ENCODE data around the gene TDRD9. TPM values are rescaled to one million over a fixed set of nuclear protein-coding genes. Genes with fewer than 3 reads are reported as not detected.

The TDRD9 gene
- total RNA-seq, 2 experiments from 2014 or later: 0.16 to 0.54 TPM

DNA sequence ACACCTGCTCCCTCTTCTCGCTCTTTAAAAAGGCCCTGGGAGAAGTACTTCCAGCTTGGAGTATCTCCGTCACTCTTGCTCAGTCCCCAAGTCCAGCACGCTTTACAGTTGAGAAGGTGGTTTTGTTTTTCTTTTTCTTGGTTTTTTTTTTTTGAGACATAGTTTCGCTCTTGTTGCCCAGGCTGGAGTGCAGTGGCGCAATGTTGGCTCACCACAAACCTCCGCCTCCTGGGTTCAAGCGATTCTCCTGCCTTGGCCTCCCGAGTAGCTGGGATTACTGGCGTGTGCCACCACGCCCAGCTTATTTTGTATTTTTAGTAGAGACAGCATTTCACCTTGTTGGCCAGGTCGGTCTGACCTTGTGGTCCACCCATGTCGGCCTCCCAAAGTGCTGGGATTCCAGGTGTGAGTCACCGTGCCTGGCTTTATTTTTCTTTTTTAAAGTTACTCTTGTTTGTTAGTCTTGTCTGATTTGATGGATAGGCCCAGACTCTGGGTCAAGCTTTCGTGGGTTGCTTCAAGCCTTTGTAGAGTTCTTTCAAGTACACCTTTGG lies 1.9 kb downstream of the TDRD9 start:
- DNase-seq: no peak
- no peak overlapping the region for H3K4me3 Mint-ChIP-seq
- H3K27ac Mint-ChIP-seq: no peak overlapping the region
- peaks cover 6% of the 10 kb centered on the region for H3K4me1 Mint-ChIP-seq
- H3K36me3 Mint-ChIP-seq: no peaks in the 10 kb centered on the region
- H3K9me3 Mint-ChIP-seq: no peaks in the 10 kb centered on the region
- H3K27me3 Mint-ChIP-seq: no peaks in the 10 kb centered on the region

DNA sequence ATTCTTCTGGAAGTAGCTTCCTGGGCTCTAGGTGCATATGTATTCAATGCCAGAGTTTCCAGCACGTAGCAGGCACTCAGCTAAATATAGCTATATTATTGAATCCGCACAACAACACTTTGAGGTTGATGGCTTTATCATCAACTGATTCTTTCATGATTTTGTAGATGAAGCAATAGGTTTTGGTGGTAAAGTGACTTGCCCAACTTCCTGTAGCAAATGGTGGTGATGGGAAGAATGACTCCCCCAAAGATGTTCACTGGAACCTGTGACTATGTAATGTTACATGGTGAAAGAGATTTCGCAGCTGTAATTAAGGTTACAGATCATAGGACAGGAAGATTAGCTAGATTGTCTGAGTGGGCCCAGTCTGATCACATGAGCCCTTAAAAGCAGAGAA lies 3.2 kb downstream of the TDRD9 start:
- no peak for DNase-seq
- H3K4me1 Mint-ChIP-seq: peaks cover 6% of the 10 kb centered on the region
- peak overlapping the region; percentile 6 for H3K27ac Mint-ChIP-seq
- H3K9me3 Mint-ChIP-seq: no peaks in the 10 kb centered on the region
- H3K4me3 Mint-ChIP-seq: no peak overlapping the region
- H3K36me3 Mint-ChIP-seq: no peaks in the 10 kb centered on the region
- H3K27me3 Mint-ChIP-seq: no peaks in the 10 kb centered on the region

DNA sequence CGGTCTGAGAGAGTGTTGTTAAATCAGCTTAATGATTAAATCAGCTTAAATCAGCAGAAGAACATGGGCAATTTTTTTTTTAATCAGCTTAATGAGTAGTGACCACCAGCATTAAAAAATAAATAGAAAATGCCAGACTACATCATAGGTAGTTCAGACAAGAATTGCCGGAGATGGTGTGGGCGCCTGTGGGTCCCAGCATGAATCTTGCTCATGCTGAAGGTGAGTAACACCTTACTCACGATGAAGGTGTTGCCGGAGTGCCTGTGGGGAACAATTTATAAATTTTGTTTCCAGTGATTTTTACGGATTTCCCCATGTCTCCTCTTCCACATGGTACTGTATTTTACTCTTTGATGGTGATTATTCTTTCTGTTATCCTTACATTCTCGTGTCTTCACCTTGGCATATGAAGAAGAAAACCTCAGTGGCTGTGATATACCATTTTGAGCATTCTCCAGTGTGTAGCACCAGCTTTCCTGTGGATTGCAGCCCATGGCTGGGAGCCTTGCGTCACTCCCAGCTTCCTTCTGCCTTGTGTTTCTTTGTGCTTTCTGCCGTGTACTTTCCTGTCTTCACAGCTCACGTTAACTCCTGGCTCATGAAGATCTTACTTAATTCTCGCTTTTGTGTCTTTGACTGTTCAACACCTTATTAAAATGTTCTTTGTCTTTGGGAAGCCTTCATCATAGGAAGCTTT lies 4.7 kb downstream of the TDRD9 start:
- H3K9me3 Mint-ChIP-seq: no peaks in the 10 kb centered on the region
- H3K36me3 Mint-ChIP-seq: no peaks in the 10 kb centered on the region
- H3K4me3 Mint-ChIP-seq: no peak overlapping the region
- no peak overlapping the region for H3K27ac Mint-ChIP-seq
- DNase-seq: no peak
- peaks cover 6% of the 10 kb centered on the region for H3K4me1 Mint-ChIP-seq
- no peaks in the 10 kb centered on the region for H3K27me3 Mint-ChIP-seq

DNA sequence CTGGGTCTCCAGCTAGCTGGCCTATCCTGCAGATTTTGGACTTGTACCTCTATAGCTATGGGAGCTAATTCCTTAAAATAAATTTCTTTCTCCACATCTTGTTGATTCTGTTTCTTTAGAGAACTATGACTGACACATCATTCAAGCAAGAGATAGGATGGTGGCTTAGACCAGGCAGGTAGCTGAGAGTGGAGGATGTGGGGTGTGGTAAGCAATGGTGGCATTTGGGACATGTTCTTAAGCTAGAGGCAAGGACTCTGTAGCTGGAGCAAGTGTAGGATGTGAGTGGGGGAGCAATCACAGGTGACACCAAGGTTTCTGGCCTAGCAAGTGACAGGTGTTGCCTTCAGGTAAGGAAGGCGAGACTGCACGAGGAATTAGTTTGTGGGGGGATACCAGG lies 6.8 kb downstream of the TDRD9 start:
- no peak overlapping the region for H3K27ac Mint-ChIP-seq
- peaks cover 6% of the 10 kb centered on the region for H3K4me1 Mint-ChIP-seq
- no peaks in the 10 kb centered on the region for H3K36me3 Mint-ChIP-seq
- H3K27me3 Mint-ChIP-seq: peaks cover 4% of the 10 kb centered on the region
- no peak overlapping the region for H3K4me3 Mint-ChIP-seq
- no peak for DNase-seq
- H3K9me3 Mint-ChIP-seq: no peaks in the 10 kb centered on the region

DNA sequence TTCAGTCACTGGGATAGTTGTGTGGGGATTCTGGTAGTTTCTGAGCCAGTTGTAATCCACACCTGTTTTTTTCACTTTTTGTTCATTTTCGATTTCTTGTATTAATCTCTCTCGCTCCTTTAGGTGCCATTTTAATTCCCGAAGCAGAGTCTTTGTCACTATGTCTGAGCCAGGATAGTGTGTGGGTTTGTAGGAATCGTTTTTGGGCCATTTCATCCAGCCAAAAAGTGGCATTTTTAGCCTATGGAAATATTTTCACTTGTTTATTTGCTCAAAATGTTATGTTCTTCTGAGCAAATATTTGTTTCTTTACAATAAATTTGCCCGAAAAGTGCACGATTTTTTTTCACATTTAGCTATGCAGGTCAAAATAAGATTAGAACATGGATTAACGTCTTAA lies 13.2 kb downstream of the TDRD9 start:
- no peak for DNase-seq
- H3K36me3 Mint-ChIP-seq: no peaks in the 10 kb centered on the region
- H3K4me1 Mint-ChIP-seq: no peaks in the 10 kb centered on the region
- no peak overlapping the region for H3K4me3 Mint-ChIP-seq
- no peak overlapping the region for H3K27ac Mint-ChIP-seq
- H3K9me3 Mint-ChIP-seq: no peaks in the 10 kb centered on the region
- peaks cover 32% of the 10 kb centered on the region for H3K27me3 Mint-ChIP-seq

DNA sequence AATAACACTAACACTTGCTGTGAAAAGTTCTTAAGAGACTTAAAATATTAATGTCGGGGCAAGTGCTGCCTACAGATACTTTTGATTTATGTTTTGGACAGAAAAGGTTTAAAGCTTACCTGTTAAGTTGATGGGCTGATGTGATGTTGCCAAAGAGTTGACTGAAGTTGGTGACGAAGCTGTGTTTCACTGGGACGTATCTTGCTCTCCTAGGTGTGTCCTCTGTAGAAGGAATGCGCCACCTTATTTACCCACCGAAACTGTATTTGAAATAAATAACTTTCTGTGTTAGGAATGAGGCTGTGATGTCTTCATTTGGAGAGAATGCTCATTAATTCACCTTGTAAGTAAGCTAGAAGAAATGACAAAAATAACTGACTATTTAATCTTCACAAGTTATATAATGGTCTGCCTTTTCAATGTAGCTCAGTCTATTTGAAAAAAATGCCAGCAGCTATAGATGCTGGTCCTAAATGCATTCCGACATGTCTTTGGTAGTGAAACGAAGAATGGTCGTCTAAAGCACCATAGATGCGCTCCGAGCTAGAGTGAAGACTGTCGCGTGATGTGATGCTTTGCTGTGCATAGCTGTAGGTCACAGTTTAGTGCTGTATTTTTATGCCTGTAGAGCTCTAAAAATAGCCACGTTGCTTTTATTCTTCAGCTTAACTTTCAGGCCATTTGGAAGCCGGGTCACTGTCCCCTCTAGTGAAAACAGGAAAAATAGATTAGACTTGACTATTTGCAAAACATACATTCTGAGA lies 13.9 kb downstream of the TDRD9 start, which contains the start of gene RD3L:
Gene RD3L (minus strand): TSS at position 557 of the 764 bp plus-strand sequence. CDS start 834 bp downstream, outside the sequence.
- H3K27ac Mint-ChIP-seq: no peak within 1 kb of the TSS
- no peak within 1 kb of the TSS for H3K4me3 Mint-ChIP-seq

DNA sequence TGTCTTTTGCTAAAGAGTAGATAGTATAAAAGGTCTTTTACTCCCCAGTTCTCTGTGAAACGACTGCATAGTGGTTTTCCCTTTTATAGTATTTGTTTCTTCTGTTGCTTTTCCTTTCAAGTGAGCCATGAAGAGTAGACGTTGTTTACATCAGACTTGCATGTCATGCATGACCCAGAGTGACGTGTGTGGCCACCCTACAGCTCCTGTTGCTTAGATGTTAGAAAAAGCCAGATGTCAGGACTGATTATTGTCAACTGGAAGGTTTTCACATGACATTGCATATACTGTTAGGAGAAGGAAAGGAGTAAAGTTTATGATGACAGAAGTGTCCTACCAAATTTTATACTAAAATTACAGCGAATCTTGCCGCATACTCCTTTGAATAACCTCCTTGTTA lies 15.4 kb downstream of the TDRD9 start:
- no peak overlapping the region for H3K4me3 Mint-ChIP-seq
- no peaks in the 10 kb centered on the region for H3K9me3 Mint-ChIP-seq
- no peak overlapping the region for H3K27ac Mint-ChIP-seq
- DNase-seq: no peak
- no peaks in the 10 kb centered on the region for H3K4me1 Mint-ChIP-seq
- H3K27me3 Mint-ChIP-seq: peaks cover 45% of the 10 kb centered on the region
- no peaks in the 10 kb centered on the region for H3K36me3 Mint-ChIP-seq

More for the DNA sequence above, 13.9 kb downstream of the TDRD9 start, which contains the start of gene RD3L:
- H3K9me3 Mint-ChIP-seq: no peaks in the 10 kb centered on the region
- no peaks in the 10 kb centered on the region for H3K36me3 Mint-ChIP-seq
- H3K27me3 Mint-ChIP-seq: peaks cover 39% of the 10 kb centered on the region
- no peak for DNase-seq
- H3K4me1 Mint-ChIP-seq: no peaks in the 10 kb centered on the region

DNA sequence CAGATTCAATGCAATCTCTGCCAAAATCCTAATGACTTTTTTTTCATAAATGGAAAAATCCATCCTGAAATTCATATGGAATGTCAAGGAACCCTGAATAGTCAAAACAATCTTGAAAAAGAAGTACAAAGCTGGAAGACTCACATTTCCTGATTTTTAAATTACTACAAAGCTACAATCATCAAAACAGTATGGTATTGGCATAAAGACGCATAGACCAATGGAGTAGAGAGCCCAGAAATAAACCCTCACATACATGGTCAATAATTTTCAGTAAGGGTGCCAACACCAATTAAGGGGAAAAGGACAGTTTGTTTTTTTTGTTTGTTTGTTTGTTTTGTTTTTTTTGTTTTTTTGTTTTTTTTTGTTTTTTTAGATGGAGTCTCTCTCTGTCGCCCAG lies 18.7 kb downstream of the TDRD9 start:
- Mint-ChIP-seq H3K27ac (no peak overlapping the region), H3K4me3 (no peak overlapping the region), H3K4me1 (no peaks in the 10 kb centered on the region), H3K36me3 (no peaks in the 10 kb centered on the region), H3K27me3 (peaks cover 36% of the 10 kb centered on the region), H3K9me3 (no peaks in the 10 kb centered on the region)
- no peak for DNase-seq

DNA sequence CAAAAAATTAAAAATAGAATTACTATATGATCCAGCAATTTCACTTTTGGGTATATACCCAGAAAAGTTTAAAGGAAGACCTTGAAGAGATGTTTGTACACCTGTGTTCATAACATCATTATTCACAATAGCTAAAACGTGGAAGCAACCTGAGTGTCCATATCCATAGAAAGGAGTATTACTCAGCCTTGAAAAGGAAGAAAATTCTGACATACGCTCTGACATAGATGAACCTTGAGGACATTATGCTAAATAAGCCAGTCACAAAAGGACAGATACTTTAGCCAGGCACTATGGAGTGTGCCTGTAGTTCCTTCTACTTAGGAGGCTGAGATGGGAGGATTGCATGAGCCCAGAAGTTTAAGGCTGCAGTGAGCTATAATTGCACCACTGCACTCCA lies 20.2 kb downstream of the TDRD9 start:
- DNase-seq: no peak
- no peaks in the 10 kb centered on the region for H3K9me3 Mint-ChIP-seq

DNA sequence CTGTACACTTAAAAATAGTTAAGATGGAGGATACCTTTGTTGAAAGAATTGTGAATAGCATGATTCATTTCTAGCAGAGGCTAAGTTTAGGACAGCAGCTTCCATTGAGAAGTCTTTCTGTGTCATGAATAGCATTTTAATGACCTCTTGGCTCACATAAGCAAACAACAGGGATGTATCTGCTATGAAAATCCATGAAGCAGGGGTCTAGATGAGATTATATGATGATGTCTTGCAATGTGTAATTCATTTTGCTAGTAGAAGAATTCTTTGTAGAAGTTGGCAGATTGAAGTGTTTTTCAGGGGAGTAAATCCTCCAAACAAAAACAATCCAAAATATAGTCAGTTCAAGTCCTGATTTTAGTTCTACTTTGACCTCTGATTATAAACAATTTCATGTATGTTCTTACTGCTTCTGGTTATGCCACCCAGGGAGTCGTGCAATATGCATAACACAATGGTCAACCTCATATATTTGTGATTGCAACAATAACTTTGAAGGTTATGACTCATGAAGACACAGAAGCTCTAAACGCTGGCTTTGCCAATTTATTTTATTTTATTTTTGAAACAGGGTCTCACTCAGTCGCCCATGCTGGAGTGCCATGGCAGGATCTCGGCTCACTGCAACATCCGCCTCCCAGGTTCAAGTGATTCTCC lies 21.0 kb downstream of the TDRD9 start:
- no peaks in the 10 kb centered on the region for H3K4me1 Mint-ChIP-seq
- H3K27ac Mint-ChIP-seq: no peak overlapping the region
- H3K27me3 Mint-ChIP-seq: peaks cover 33% of the 10 kb centered on the region
- no peak overlapping the region for H3K4me3 Mint-ChIP-seq
- H3K36me3 Mint-ChIP-seq: no peaks in the 10 kb centered on the region
- no peak for DNase-seq
- H3K9me3 Mint-ChIP-seq: no peaks in the 10 kb centered on the region

More for the DNA sequence above, 20.2 kb downstream of the TDRD9 start:
- Mint-ChIP-seq H3K27me3 (peaks cover 35% of the 10 kb centered on the region), H3K27ac (no peak overlapping the region), H3K4me1 (no peaks in the 10 kb centered on the region), H3K4me3 (no peak overlapping the region), H3K36me3 (no peaks in the 10 kb centered on the region)

DNA sequence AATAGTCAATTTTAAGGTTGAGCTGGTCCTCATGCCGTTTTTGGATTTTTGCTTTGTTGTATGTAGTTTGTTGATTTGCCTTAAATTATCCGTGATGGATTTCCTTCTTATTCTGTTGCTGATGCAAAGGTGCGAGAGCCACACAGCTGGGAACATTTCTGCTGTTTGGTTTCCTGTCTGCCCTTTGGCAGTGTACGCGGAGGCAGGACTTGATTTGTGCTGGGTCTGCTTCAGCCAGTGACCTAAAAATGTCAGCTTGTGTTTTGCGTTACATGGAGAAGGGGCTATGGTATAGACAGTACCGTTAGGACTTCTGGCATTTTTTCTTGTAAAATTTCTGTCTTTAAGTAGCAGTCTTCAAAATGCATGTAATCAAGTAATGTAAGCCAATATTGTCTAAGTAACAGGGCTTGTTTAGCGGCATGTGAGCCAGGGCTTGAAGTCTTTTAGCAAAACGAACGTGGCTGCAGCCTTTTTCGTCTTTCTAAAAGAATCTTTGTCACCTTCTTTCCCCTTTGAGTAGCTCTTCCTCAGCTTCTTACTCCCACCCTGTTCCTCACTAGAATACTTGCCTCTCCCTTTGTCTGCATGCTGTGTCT lies 32.3 kb downstream of the TDRD9 start:
- Mint-ChIP-seq H3K36me3 (no peaks in the 10 kb centered on the region), H3K27me3 (no peaks in the 10 kb centered on the region), H3K27ac (no peak overlapping the region), H3K4me1 (no peaks in the 10 kb centered on the region), H3K4me3 (no peak overlapping the region), H3K9me3 (no peaks in the 10 kb centered on the region)
- DNase-seq: no peak

DNA sequence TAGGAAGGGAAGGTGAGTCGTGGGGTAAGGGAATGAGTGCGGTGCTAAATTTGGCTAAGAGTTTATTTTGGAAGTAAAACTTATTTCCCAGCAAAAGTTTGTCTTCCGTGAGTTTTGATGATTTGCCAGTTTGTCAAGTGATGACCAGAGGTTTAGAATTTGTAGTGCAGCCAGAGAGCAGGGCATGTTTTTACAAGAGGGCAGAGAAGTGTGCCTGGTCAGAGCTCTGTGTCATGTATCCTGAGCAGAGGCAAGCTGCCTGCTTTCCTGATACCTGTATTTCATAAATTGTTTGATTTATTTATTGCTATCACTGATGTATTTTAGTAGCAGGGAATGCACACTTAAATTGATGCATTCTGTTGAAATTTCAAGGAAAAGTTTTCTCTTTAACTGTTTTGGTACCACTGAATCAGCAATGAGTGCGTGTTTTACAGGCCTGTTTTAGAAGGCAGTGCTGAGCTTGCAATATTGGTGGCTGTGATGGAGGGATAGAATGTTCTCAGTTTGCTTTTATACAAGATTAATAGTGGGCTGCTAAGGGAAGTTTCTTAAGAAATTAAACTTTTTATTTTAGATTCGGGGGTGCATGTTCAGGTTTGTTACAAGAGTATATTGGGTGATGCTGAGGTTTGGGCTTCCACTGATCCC lies 33.8 kb downstream of the TDRD9 start:
- Mint-ChIP-seq H3K4me3 (no peak overlapping the region), H3K27me3 (peaks cover 5% of the 10 kb centered on the region), H3K36me3 (no peaks in the 10 kb centered on the region), H3K27ac (no peak overlapping the region), H3K4me1 (no peaks in the 10 kb centered on the region), H3K9me3 (no peaks in the 10 kb centered on the region)
- DNase-seq: no peak

DNA sequence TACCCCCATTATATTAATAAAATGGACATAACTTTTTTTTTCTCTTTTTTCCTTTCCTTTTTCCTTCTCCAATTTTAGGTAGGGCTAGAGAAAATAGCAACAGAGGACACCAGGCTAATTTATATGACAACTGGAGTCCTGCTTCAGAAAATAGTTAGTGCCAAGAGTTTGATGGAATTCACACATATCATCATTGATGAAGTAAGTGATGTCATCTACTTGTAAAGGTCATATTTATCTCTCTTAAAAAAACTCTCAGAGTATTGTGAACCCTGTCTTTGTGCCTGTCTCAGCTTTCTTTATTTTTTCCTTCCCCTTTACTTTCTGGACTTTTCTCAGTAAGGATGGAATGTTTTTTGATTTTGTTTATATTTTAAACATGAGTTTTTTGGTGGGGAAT lies 38.4 kb downstream of the TDRD9 start:
- H3K4me3 Mint-ChIP-seq: no peak overlapping the region
- DNase-seq: no peak
- peaks cover 9% of the 10 kb centered on the region for H3K27me3 Mint-ChIP-seq
- H3K27ac Mint-ChIP-seq: no peak overlapping the region
- no peaks in the 10 kb centered on the region for H3K36me3 Mint-ChIP-seq
- no peaks in the 10 kb centered on the region for H3K4me1 Mint-ChIP-seq
- no peaks in the 10 kb centered on the region for H3K9me3 Mint-ChIP-seq

DNA sequence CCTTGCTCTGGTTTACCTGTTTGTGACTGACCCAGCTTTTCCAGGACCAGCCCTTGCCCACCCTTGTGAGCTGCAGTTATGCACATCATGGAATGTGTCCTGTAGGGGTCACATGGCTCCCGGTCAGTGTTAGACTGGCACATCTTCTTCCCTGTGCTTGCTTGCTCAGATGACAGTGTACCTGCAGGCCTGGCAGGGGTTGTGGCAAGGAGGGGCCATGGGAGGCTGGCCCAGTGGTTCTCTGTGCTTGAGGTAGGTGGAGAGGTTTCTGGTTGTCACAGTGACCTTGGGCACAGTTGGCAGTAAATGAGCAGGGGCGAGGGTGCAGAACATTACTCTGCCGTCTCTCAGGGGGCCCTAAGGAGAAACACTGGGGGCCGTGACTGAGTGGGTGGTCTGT lies 41.7 kb downstream of the TDRD9 start:
- H3K27me3 Mint-ChIP-seq: peaks cover 9% of the 10 kb centered on the region
- no peak for DNase-seq
- H3K36me3 Mint-ChIP-seq: no peaks in the 10 kb centered on the region
- no peaks in the 10 kb centered on the region for H3K4me1 Mint-ChIP-seq
- H3K4me3 Mint-ChIP-seq: no peak overlapping the region
- no peak overlapping the region for H3K27ac Mint-ChIP-seq
- H3K9me3 Mint-ChIP-seq: no peaks in the 10 kb centered on the region
